ENCODE results near the gene GLIPR1L2.

- TF ChIP-seq CTCF (IDR thresholded peaks at IDR 0.05), result no peak
- no peak for TF ChIP-seq POLR2AphosphoS5 (IDR thresholded peaks at IDR 0.05)
Observed at GRCh38 chr12:75446857-75447256, 56.0 kb downstream of the GLIPR1L2 start.
